HG02943 (cell line): ENCODE data around the gene MROH2A.

Source experiments
- ATAC-seq: cut with Tn5 transposase; IDR thresholded peaks from one replicate; pipeline ENCODE4 v1.9.1; 2021; ENCODE audit warnings: mild to moderate bottlenecking, low read depth, moderate library complexity; ENCODE audit not compliant: unreplicated experiment

The MROH2A gene

DNA sequence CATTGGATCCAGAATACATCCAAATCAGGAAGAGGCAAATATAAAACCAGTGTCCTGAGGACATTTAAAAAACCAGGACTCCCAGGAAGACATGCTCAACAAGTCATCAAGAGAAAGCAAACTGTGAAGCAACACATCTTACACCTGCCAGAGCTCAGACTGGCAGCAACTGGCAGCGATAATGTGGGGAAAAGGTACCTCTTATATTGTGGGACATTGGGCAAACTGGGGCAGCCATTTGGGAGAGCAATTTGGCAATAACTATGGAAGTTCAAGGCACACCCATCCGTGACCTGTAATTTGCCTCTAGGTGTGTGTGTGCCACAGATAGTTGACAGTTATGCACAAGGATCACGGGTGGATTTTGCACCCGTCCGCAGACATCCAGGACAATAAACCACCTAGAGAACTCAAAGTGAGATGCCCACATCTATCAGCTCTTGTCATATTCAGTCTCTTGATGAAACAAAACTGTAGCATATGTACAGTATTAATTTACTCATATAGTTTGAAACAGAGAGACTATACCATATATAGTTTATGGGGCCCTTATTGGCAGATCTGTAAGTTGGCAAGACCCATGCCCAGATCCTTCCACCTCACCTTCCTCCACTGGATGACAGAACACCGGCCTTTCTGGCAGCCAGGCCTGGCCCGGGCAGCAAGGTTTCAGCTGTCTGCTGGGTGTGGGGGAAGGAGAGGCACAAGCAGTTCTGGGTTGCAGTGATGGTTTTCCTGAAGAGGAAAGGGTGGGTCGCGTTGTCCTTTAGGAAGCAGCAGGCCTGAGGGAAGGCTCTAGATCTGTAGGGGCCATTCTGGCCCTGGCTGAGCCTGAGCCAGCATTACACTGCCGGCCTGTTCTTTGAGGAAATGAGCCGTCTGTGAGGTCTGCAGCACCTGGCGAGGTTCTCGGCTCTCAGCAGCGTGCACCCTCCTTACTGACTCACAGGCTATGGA, 57.4 kb downstream of the MROH2A start:
- no peak for ATAC-seq

DNA sequence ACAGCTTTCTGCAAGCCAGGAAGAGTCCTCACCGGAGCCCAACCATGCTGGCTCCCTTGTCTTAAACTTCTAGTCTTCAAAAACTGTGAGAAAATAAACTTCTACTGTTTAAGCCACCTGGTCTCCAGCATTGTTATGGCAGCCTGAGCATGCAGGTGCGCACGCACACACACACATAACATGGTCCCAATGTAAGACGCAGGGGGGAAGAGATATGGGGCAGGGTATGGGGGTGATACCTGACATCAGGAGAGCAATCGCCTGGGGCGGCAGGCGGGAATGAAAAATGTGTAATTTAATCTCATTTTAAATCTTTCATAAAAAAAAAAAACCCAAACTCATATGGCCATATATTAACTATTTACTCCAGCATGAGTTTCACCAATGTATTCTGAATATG, 58.2 kb downstream of the MROH2A start:
- no peak for ATAC-seq

DNA sequence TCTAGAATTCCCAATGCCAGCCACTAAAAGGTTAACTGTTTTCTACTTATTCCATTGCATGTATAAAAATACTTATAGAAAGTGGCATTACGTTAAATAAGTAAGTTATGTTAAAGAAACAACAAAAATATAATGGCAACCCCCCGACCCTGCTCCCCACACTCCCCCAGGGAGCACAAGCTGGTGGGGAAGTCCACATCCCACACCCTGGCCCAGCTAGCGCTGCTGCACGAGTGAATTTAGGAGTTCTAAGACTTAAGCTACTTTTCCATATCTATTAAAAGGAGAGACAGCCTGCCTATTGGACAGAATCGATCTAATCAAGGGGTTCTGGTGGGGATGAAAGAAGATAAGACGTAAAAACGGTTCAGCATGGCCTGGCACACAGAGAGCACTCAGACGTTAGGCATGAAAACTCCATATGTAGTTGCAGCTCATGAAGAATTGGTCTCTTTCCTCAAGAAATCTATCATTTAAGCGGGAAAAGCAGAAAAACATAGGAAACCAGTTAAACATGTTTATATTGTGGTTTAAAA, 59.6 kb downstream of the MROH2A start:
- no peak for ATAC-seq

DNA sequence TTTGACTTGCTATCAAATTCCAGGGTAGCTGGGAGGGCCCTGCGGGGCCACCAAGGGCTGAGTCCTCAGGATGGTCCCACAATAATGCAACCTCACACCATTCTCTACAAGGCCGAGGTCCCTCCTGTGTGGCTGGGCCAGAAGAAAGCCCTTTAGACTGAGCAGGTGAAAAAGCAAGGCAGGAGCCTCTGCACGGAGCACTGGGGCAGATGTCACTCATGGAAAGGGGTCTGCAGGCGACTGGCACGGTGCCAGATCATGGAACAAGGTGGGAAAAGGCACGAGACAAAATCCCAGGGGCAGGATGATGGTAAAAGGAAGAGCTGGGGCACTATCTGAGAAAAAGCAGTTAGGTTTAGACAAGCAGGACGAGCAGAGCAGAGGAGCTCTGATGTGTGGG, 60.1 kb downstream of the MROH2A start:
- ATAC-seq: no peak

DNA sequence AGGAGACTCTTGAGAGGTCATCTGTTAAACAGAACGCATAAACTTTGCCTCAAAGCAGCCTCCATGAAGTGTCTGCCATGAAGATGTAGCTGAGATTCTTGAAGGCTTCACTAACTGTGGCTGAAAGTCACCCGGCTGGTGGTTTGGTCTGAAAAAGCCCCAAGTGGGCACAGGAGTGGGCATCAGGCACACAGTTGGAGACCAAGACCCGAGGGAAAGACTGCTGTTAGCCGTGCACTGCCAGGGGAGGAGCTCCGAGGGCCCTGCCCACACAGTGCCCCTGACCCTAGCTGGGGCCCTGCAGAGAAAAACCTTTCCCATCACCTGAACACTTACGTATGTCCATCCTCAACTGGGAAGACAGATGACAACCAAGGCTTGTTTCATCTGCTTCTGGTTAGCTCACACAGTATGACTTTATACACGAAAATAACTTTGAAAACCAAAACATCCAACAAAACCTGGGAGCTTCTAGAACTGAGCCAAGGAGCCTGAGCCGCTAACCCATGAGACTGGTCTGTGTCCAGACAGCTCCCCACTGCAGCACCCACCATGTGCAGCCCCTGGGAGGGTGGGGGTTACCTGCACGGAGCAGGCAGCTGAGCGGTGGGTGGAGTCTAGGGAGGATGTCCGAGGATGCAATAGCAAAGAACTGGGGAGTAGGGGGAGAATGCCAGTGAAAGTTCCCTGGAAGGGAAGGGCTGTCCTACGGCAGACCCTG, 60.8 kb downstream of the MROH2A start:
- ATAC-seq: no peak

DNA sequence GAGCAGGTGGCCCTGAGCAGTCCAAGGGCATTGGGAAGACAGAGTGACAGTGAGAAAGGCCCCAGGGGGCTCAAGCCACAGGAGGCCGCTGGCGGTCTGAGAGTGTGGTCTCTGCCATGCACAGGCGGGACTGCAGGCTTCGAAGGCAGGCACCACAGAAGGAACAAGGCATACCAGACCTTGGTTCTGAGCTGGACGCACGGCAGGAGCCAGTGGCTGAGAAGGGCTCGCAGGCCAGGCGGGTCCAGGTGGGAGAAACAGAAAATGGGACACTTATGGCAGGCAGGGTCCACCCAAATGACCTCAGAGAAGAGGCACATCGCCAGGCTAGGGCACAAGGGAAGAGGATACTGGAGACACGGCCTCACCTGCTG, 61.3 kb downstream of the MROH2A start:
- ATAC-seq: no peak

DNA sequence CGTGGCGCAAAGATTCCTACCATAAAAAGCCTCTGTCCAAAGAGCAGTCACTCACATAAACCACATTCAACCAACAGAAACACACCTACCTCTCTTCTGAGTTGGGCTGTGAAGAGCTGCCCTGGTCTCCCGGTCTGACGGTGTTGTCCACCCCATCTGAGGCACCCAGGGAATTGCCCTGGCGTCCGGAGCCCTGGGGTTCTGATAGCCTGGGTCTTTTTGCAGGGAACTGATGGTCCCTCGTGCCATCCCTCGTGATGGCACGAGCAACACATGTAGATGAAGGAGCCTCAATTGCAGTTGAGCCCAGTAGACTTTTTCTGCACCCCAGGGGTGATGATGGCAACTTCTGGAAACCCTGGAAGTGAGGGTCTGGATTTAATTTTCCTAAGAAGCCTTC, 62.4 kb downstream of the MROH2A start:
- no peak for ATAC-seq

DNA sequence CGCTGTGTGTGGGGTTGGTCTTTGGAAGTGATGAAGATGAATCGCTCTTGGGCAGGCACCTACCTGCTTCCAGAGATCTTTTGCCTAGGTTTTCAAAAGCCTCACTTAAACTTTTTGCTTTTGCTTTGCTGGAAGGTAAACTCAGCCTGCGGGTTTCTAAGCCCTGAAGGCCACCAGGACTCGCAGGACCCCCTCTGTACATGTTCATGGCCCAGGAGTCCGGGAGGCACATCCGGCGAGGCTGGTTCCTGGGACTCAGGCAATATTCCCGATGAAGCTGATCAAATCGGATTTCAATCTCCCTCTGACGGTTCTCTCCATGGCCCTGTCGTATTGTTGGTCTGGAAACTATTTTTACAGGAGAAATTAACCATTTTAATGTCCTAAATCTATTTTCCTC, 63.1 kb downstream of the MROH2A start:
- no peak for ATAC-seq

DNA sequence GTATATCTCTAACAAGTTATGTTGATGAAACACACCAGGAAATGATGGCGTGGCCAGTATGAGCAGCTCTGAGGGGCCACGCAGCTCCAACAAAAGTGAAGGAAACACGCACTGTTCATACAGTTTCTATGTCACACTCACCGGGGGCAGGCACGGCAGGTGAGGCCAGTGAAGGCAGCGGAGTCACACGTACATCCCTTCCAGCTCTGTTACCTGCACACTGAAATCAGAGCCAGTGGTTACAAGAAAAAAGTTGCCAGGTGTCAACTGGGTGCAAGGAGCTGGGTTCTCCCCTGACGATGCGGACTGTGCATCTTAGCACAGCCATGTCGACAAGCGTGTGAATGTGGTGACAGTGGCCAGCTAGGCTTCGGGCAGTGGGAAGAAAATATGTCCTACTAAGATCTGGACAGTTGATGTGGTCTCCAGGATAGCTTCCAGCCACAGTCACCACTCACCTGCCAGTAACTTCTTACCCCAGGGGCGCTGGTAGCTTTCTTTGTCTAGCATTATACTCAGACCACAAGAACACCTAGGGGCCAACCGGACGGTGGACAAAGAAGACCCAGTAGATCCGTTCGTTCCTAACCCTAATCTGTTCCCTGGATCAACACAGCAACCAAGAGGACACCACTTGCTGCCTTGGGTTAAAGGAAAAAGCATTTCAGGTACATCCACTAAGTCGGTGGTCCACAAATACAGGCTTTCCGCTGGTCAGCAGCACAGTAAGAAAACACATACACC, 66.1 kb downstream of the MROH2A start:
- no peak for ATAC-seq

DNA sequence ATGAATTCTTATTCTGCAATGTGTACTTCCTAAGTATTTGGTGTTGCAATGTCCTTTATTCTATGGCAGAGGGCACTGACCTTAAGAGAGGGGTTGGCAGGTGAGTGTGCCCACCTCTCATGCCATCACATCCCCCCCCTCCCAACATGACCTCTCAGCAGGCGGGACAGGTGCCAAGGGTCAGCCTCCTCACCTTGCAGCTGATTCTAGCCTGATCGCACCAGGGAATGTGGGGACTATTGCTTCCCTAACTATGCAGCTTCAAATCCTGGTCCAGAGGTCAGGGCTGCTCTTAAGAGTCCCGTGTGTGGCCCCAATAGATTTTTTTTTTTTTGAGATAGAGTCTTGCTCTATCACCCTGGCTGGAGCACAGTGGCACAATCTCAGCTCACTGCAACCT, 66.7 kb downstream of the MROH2A start:
- no peak for ATAC-seq

DNA sequence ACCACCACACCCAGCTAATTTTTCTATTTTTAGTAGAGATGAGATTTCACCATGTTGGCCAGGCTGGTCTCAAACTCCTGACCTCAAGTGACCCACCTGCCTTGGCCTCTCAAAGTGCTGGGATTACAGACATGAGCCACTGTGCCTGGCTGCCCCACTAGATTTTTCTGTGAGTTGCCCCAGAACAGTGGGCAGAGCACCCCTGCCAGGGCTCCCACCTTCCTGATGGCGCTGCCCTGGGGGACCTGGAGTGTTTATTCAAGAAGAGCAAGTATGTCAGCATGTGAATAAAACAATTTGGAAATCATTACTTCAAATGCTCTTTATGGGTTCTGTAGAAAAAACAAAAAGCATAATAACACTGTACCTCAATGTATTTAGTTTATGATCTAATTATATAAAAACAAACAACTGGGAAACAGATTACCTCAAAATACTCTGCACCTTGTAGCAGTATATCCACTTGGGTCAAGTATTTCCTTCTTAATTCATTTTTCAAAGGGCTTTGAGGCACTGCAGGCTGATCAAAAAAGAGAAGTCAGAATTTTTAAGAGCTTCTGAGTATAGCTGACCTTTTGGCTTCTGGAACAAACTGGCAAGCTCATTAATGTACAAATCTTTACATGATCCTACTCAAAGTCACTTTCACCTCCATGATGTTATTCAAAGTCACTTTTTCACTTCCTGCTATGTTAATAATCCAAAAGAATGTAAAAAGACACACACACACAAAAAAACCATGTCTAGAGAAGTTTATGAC, 67.4 kb downstream of the MROH2A start:
- no peak for ATAC-seq

DNA sequence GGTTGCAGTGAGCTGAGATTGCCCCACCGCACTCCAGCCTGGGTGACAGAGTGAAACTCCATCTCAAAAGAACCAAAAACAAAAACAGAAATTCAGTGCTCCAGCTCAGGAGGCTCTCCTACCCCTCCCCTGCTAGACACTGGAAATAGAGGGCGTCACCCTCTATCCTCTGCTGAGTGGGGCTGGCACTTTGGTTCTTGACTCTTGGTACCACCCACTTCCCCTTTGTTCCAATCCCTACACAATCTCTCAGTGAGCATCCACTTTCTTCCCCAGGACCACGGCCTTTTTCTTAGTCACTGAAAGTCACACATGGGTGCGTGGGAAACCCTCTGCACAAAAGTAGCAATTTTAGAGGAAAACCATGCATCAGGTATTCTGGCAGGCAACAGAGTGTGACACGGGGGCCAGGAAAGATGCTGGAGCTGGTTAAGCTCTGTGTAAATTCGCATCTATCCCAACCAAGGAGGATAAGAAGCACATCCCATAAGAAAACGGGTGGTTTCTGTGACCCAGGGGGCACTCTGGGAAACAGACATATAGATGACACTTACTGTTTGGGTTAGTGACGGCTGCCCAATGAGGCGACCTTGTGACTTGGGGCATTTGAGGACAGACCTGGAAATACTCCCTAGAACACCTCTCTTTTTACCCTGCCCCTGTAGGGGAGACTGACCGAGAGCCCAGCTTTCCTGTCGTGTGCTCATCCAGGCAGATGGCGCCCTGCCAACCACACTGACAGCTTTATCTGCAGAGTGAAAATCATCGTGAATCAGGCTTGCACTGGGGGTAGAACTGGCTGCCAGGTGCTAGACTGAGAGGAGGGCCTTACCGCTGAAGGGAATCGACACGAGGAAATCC, 68.5 kb downstream of the MROH2A start:
- ATAC-seq: no peak

DNA sequence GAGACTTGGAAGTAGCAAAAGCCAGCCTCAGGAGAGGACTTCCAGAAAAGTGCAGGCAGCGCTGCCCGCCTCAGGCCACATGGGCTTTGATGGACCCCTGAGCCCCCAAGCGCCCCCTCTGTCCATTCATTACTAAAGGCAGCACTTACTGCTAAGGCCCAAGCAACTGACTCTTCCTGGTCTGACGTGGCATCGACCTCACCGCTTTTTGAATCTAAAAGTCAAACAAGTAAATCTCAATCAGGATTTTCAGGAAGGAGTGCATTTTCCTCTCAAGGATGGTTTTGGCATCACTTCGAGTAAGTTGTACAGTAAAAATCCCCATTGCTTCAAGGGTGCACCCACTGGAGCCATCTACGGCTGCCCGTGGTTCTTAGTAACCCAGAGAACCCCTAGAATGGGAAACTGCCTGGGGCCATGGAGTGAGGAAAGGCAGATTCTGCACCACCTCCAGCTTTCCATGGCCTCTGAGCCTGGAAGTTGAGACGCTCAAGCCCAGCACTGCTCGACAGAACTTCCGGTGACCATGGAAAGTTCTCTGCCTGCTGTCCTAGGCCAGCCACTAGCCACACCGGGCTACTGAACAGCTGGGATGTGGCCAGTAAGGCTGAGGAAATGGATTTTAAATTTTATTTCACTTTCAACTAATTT, 69.2 kb downstream of the MROH2A start:
- no peak for ATAC-seq

DNA sequence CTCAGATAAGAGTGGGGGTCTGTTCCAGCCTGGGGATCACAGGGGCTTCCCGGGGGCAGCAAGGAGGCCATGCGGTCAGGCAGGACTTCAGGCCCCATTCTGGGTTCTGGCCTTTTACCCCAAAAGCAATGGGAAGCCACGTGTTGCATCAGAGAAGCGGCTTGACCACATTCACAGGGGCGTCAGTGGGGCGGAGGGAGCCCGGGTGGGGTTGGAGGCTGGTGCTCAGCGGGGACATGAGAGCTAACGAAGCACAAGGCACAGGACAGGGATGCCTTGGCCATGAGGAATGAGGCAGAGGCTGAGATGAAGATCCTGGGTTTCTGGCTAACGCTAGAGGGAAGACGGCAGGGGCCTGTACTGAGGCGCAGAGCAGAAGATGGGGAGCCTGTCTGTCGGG, 70.1 kb downstream of the MROH2A start:
- ATAC-seq: no peak

DNA sequence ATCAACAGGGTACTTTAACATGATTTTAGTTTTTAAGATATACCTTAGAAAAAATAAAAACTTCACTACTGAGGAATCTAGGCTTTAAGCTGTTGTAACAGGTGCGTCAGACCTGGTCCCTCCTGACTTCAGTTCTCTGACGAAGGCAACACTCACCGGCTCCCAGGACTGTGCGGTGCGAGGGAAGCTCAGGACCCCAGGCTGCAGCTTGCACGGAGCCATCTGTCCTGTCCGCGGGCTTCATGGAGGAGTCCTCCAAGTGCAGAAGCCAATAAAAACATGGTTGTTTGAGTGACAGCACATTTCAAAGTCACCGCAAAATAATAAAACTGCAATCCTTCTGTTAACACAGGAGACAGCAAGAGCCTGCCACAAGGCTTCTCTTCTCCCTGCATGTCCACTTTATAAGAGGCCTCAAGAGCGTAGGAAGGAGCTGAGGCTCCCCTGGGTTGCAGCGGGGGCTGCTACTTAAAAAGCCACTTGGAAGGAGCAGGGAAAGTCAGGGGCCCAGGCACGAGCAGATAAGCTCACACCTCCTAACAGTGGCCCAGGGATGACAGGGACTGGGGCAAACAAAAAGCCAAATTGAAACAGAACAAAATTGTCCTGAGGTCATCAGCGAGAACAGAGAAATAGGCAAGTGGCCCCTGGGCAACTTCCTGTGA, 71.6 kb downstream of the MROH2A start:
- no peak for ATAC-seq

DNA sequence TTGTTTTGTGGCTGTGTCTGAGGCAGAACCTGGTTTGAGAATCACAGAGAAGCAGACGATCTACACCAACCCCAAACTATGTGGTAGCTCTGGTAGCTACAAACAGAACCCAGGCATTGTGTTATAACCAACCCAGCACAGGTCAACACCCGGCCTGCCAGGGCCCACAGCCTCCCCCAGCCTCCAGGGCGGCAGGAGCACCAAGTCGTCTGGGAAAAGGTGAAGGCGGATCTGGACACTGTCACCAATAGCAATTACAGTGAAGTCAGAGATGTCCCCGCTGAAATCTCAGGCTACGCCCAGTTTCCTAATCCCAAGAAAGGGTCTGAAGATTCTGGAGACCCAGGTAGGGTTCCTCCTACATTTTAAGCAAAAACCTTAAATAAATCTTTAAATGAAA, 72.6 kb downstream of the MROH2A start:
- ATAC-seq: no peak

DNA sequence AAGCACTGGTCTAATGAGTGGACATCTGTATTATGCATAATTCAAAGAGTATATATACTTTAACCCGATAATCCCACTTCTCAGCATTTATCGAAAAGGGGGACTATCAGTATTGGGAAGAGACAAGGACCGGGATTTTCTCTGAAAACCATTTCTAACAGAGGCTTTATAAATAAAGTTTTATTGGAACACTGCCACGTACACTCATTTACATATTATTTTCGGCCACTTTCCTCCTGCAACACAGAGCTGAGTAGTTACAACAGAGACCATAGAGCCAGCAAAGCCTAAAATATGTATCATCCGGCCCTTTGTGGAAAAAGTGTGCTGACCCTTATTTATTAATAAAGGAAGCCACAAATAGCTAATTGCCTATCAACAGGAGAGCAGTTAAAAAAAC, 73.0 kb downstream of the MROH2A start:
- ATAC-seq: no peak

DNA sequence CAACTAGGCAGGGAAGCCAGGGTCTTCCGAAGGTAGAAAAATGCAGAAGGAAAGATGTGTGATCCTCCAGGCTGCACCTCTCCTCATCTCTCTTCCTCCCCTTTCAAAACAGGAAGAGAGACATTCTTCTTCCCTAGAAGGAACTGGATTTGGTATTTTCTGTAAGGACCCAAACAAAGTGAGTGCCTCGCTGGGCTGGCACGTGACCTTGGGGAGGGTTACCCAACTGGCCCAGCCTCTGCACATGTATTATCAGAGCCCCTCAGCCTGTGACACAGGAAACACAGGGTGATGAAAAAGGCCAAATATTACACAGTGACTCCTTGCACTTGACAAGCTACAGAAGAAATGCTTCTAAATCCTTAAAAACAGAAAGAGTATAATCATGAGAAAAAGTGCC, 73.9 kb downstream of the MROH2A start:
- no peak for ATAC-seq
